Metanephros (tissue), 2 donors: ENCODE results near the gene ANKRD42. TPM values are rescaled to one million over a fixed set of nuclear protein-coding genes. Genes with fewer than 3 reads are reported as not detected.

Source experiments
- small RNA-seq: library from RNA; depleted of rRNA; stranded (forward); fragments of <200 nt; gene quantifications from one replicate; pipeline ENCODE3, GENCODE V24; 2014; ENCODE audit warnings: low replicate concordance
- total RNA-seq: library from RNA; depleted of rRNA; stranded (reverse); fragments of >200 nt; gene quantifications from one replicate; pipeline ENCODE4 v1.2.3, GENCODE V29; 2014

ANKRD42 gene
- 11.3 TPM for total RNA-seq

DNA sequence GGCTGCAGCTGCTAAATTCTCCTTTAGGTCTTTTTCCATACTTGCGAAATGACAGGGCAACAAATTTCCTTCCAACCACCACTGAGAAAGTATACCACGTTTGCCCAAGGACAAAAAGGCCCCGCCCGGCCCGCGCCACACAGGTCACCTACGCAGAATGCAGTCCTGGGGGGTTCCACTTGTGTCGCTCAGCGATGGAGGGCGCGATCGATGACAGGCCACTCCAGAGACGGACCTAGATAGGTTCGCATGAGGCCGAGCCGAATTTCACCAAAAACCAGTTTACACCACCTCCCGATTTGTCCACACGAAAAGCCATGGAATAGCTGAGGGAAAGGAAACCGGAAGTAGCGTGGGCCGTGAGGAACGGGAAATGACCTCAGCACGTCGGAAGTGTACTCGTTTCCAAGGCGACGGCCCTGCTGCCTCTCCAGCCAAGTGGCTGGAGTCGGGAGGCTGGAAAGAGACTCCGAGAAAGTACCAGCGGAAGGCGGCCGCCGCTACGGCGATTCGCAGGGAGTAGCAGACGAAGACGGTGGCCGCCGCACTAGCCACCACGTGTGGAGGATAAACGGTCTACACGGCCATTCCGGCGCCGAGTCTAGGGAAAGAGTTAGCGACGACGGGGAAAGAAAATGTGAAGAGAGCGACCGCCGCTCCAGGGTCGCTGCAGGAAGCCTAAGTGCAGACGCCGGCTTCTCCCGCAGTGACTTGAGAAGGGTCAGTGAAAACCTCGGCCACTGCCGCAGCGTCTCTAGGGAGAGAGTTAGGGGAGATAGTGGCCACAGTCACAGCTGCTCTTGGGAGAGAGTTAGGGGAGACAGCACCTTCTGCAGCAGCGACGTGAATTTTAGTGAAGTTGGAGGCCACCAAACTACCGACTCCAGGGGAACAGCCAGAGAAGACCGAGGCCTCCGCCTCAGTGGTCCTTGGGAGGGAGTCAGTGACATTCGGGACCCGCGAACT is at the start of gene ANKRD42:
Gene ANKRD42 (plus strand): TSS at position 398 of the 966 bp plus-strand sequence. CDS start 959 bp downstream, outside the sequence.

DNA sequence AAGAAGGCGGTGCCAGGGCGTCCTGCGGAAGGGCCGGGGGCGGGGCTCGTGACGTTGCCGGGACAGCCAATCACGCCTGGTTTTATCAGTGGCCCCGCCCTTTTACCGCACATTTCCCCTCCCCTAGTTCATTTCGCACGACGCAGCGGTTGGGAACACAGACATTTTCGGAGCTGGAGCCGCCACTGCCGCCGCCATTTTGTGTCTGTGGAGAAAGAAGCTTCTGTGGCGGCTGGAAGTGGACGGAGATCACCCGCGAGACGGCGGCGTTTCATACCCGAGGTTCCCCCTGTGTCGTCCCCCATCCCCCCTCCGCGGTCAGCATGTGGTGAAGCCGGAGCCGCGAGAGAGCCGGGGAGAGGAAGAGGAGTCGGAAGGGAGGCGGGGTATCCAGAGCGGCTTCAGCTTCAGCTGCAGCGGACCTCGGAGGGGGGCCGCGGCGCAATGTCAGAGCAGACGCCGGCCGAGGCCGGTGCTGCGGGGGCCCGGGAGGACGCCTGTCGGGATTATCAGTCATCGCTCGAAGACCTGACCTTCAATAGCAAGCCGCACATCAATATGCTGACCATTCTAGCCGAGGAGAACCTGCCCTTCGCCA is 36.4 kb upstream of the ANKRD42 start, which contains the start of gene PCF11:
Gene PCF11 (plus strand): TSS at position 136 of the 598 bp plus-strand sequence. CDS start 309 bp downstream, at position 445.

GRCh38 chr11:83285771-83286528 is 92.4 kb downstream of the ANKRD42 start, which contains the start of gene CCDC90B:
TSS of gene CCDC90B (minus strand) at chr11:83286367. CDS start at chr11:83285972, 395 bp downstream.

Small RNA genes lying within 50 kb of the gene (small RNA-seq; reads per million reads assigned to genes)
- gene AP000873.5, result not detected

Other genes with a start within 250 kb of the ANKRD42 start
- 16.3 TPM for gene RAB30, start 121.8 kb upstream of the ANKRD42 start, total RNA-seq
- 51.5 TPM for gene PCF11, start 36.6 kb upstream of the ANKRD42 start, total RNA-seq
- 43.3 TPM for gene CCDC90B, start 92.7 kb downstream of the ANKRD42 start, total RNA-seq